Measurements from ENCODE around the gene MACF1.

GRCh38 chr1:39165049-39165448 is 39.4 kb upstream of the MACF1 start:
- TF ChIP-seq CTCF (IDR thresholded peaks at IDR 0.05) = no peak
- no peak for TF ChIP-seq ELF1 (IDR thresholded peaks at IDR 0.05)

Data from SK-N-SH (cell line).